HepG2 (cell line): ENCODE data around the gene INTU.

Experiments
- CTCF ChIP-seq: sonication (generic); formaldehyde crosslinking; IDR thresholded peaks from 2 replicates; pipeline ENCODE4 v1.5.0; 2020; ENCODE audit warnings: mild to moderate bottlenecking, missing genetic modification reagents, moderate library complexity
- FOXM1 ChIP-seq: sonication (generic); formaldehyde crosslinking; IDR thresholded peaks from 2 replicates; pipeline ENCODE4 v1.5.0; 2020; ENCODE audit warnings: missing genetic modification reagents
- HOMEZ ChIP-seq: IDR thresholded peaks from 2 replicates; pipeline ENCODE4 v1.6.1; 2016; ENCODE audit warnings: low read depth
- MAFF ChIP-seq: IDR thresholded peaks from 2 replicates; pipeline ENCODE4 v1.6.1; 2011; ENCODE audit warnings: low read depth, low read length, improper control_type of control experiment
- NR2C2 ChIP-seq: sonication (generic); formaldehyde crosslinking; IDR thresholded peaks from 2 replicates; pipeline ENCODE4 v1.4.0; 2020; ENCODE audit warnings: missing genetic modification reagents, mild to moderate bottlenecking, moderate library complexity, borderline replicate concordance
- POLR2A ChIP-seq, 2 experiments: IDR thresholded peaks; 2 replicates each; pipeline ENCODE4 v1.6.1; 2011; ENCODE audit warnings: low read depth in 2 of 2, low read length in 2 of 2, mild to moderate bottlenecking in 1 of 2, moderate library complexity in 1 of 2; ENCODE audit not compliant: insufficient read depth in 1 of 2
- POLR2AphosphoS5 ChIP-seq: IDR thresholded peaks from 2 replicates; pipeline ENCODE4 v1.6.1; 2012; ENCODE audit warnings: low read depth, low read length
- USF2 ChIP-seq, 2 experiments: sonication (generic) in 1 of 2; formaldehyde crosslinking in 1 of 2; IDR thresholded peaks; 2 replicates each; pipeline versions ENCODE4 v1.5.1 to v1.6.1; 2011 to 2020; ENCODE audit warnings: borderline replicate concordance in 1 of 2, low read depth in 1 of 2, low read length in 1 of 2, mild to moderate bottlenecking in 1 of 2, missing genetic modification reagents in 1 of 2, moderate library complexity in 1 of 2
- ZMAT3 ChIP-seq: sonication (generic); formaldehyde crosslinking; conservative IDR thresholded peaks from 2 replicates; pipeline ENCODE4 v1.7.0; 2021; ENCODE audit warnings: missing genetic modification reagents
- ZNF850 ChIP-seq: sonication (generic); formaldehyde crosslinking; conservative IDR thresholded peaks from 2 replicates; pipeline ENCODE4 v1.9.0; 2021; ENCODE audit warnings: mild to moderate bottlenecking, missing genetic modification reagents

- TF ChIP-seq POLR2AphosphoS5, result no peak
- no peak for TF ChIP-seq FOXM1 (CRISPR knock-in tag)
- no peak for TF ChIP-seq CTCF (CRISPR knock-in tag)
- TF ChIP-seq USF2 (IDR thresholded peaks at IDR 0.05; ENCODE audit: low read depth, low read length), result no peak
- TF ChIP-seq USF2 (CRISPR knock-in tag; IDR thresholded peaks at IDR 0.05; ENCODE audit: borderline replicate concordance), result no peak
- no peak for TF ChIP-seq HOMEZ (CRISPR knock-in tag)
- no peak for TF ChIP-seq NR2C2 (CRISPR knock-in tag)
- no peak for TF ChIP-seq MAFF
- no peak for TF ChIP-seq ZNF850 (CRISPR knock-in tag)
- TF ChIP-seq POLR2A (IDR thresholded peaks at IDR 0.05; ENCODE audit: insufficient read depth in 1 of 2, low read depth in 2 of 2, low read length in 2 of 2), result no peak
- TF ChIP-seq ZMAT3, result no peak
Measured at GRCh38 chr4:127667772-127668171, 35.0 kb downstream of the INTU start.
